Upper lobe of left lung (tissue), 6 donors: Measurements from ENCODE around the gene CRTC3. TPM values are rescaled to one million over a fixed set of nuclear protein-coding genes. Genes with fewer than 3 reads are reported as not detected.

Experiments used
- ATAC-seq, 2 donors: fragments of 200-7000 bp; cut with Tn5 transposase; one replicate each; pipeline ENCODE4 v1.9.1; 2022; ENCODE audit warnings: mild to moderate bottlenecking in 2 of 2, moderate library complexity in 2 of 2; ENCODE audit not compliant: low FRiP score in 2 of 2
- DNase-seq, 2 donors: peaks; one replicate each; pipeline ENCODE4 v3.0.0-alpha.2; 2019 to 2020
- H3K27ac ChIP-seq, 4 donors: fragments of 200-600 bp; sonication (generic); one replicate each; pipeline ENCODE4 v1.5.1; 2016 to 2019
- H3K27me3 ChIP-seq, 4 donors: fragments of 200-600 bp; sonication (generic); one replicate each; pipeline ENCODE4 v1.5.1; 2017 to 2019
- H3K36me3 ChIP-seq, 4 donors: fragments of 200-600 bp; sonication (generic); one replicate each; pipeline ENCODE4 v1.5.1; 2016 to 2019
- H3K4me1 ChIP-seq, 4 donors: fragments of 200-600 bp; sonication (generic); one replicate each; pipeline ENCODE4 v1.5.1; 2018 to 2019
- H3K4me3 ChIP-seq, 4 donors: fragments of 200-600 bp; sonication (generic); one replicate each; pipeline ENCODE4 v1.5.1; 2017 to 2019; ENCODE audit warnings: mild to moderate bottlenecking in 2 of 4, moderate library complexity in 1 of 4
- H3K9me3 ChIP-seq, 4 donors: fragments of 200-600 bp; sonication (generic); one replicate each; pipeline ENCODE4 v1.5.1; 2018 to 2019
- CTCF ChIP-seq, 6 experiments: fragments of 450-650 bp in 4 of 6; fragments of 200-600 bp in 2 of 6; sonication (generic) in 2 of 6; IDR thresholded peaks; one replicate each; pipeline ENCODE4 v1.5.1; 2016 to 2019; ENCODE audit warnings: antibody characterized with exemption in 6 of 6
- EP300 ChIP-seq, 4 donors: sonication (generic); formaldehyde crosslinking; IDR thresholded peaks; one replicate each; pipeline ENCODE4 v1.5.1; 2017; ENCODE audit warnings: antibody characterized with exemption in 4 of 4, control low read depth in 2 of 4
- POLR2A ChIP-seq, 4 donors: fragments of 450-650 bp; IDR thresholded peaks; one replicate each; pipeline ENCODE4 v1.5.1; 2016 to 2017; ENCODE audit warnings: antibody characterized with exemption in 4 of 4, mild to moderate bottlenecking in 2 of 4
- POLR2AphosphoS5 ChIP-seq, 2 donors: sonication (generic); formaldehyde crosslinking; IDR thresholded peaks; one replicate each; pipeline ENCODE4 v1.5.1; 2017; ENCODE audit warnings: antibody characterized with exemption in 2 of 2
- WGBS, 2 donors: methylation state at CpG; one replicate each; pipeline ENCODE4 v1.1.5; 2017 to 2018; 5-methylcytosine and 5-hydroxymethylcytosine counted together
- total RNA-seq, 6 donors: library from RNA; depleted of rRNA in 4 of 6; stranded (reverse); fragments of >200 nt in 4 of 6; gene quantifications; one replicate each; pipeline versions ENCODE4 v1.1.0 to v1.2.1, GENCODE V29; 2016 to 2021
- donor health status: DM: no; HTN: no; CAD: no; lungs with moderate emphysema.
- donor health status: DM: no; HTN: yes; CAD: no; lungs with severe emphysema.

The CRTC3 gene
- total RNA-seq, 6 donors from 2014 or later: 30.9 to 42.7 (median 35.1) TPM

- no peak overlapping the region for H3K4me3 ChIP-seq
- peaks cover 0 to 10% (median 1%) of the 10 kb centered on the region in 4 donors for H3K4me1 ChIP-seq
- no peak for ATAC-seq
- H3K36me3 ChIP-seq: peaks cover 0 to 67% (median 21%) of the 10 kb centered on the region in 4 donors
- no peak for DNase-seq
- 85 to 92% methylated on average over 7 of the region's 7 CpGs for WGBS, 2 donors
- no peaks in the 10 kb centered on the region for H3K27me3 ChIP-seq
- H3K27ac ChIP-seq: no peak overlapping the region
- H3K9me3 ChIP-seq: no peaks in the 10 kb centered on the region
- TF ChIP-seq EP300 (IDR thresholded peaks at IDR 0.05) (no peak), POLR2AphosphoS5 (IDR thresholded peaks at IDR 0.05) (no peak), CTCF (IDR thresholded peaks at IDR 0.05) (no peak), POLR2A (IDR thresholded peaks at IDR 0.05) (no peak)
Measured at GRCh38 chr15:90617668-90618097, 88.0 kb downstream of the CRTC3 start.

GRCh38 chr15:90618330-90619125 lies 88.8 kb downstream of the CRTC3 start:
- H3K27ac ChIP-seq: no peak overlapping the region
- WGBS, 2 donors: 84 to 92% methylated on average over 4 of the region's 4 CpGs

GRCh38 chr15:90619468-90619867 lies 89.7 kb downstream of the CRTC3 start:
- no peak for DNase-seq
- Histone ChIP-seq H3K27me3 (no peaks in the 10 kb centered on the region), H3K9me3 (no peaks in the 10 kb centered on the region), H3K36me3 (peaks cover 0 to 82% (median 30%) of the 10 kb centered on the region in 4 donors), H3K4me1 (peaks cover 0 to 10% (median 1%) of the 10 kb centered on the region in 4 donors), H3K4me3 (no peak overlapping the region), H3K27ac (no peak overlapping the region)
- ATAC-seq: no peak
- 94% methylated on average over 9 of the region's 9 CpGs for WGBS, 2 donors
- TF ChIP-seq CTCF (IDR thresholded peaks at IDR 0.05) (no peak), POLR2AphosphoS5 (IDR thresholded peaks at IDR 0.05) (no peak), EP300 (IDR thresholded peaks at IDR 0.05) (no peak), POLR2A (IDR thresholded peaks at IDR 0.05) (no peak)

More at GRCh38 chr15:90618330-90619125, 88.8 kb downstream of the CRTC3 start:
- H3K4me1 ChIP-seq: peaks cover 0 to 10% (median 1%) of the 10 kb centered on the region in 4 donors
- H3K36me3 ChIP-seq: peaks cover 0 to 75% (median 27%) of the 10 kb centered on the region in 4 donors
- no peak overlapping the region for H3K4me3 ChIP-seq
- H3K9me3 ChIP-seq: no peaks in the 10 kb centered on the region
- ATAC-seq: no peak
- no peak for DNase-seq
- H3K27me3 ChIP-seq: no peaks in the 10 kb centered on the region
- TF ChIP-seq CTCF (IDR thresholded peaks at IDR 0.05) (no peak), POLR2AphosphoS5 (IDR thresholded peaks at IDR 0.05) (no peak), EP300 (IDR thresholded peaks at IDR 0.05) (no peak), POLR2A (IDR thresholded peaks at IDR 0.05) (no peak)

- H3K27me3 ChIP-seq: no peaks in the 10 kb centered on the region
- TF ChIP-seq CTCF (IDR thresholded peaks at IDR 0.05) (no peak), POLR2A (IDR thresholded peaks at IDR 0.05) (no peak), POLR2AphosphoS5 (IDR thresholded peaks at IDR 0.05) (no peak), EP300 (IDR thresholded peaks at IDR 0.05) (no peak)
- no peak overlapping the region for H3K27ac ChIP-seq
- no peaks in the 10 kb centered on the region for H3K9me3 ChIP-seq
- WGBS, 2 donors: 67 to 70% methylated on average over 5 of the region's 5 CpGs
- peaks cover 0 to 82% (median 31%) of the 10 kb centered on the region in 4 donors for H3K36me3 ChIP-seq
- no peak for ATAC-seq
- no peak overlapping the region for H3K4me3 ChIP-seq
- peaks cover 0 to 10% (median 1%) of the 10 kb centered on the region in 4 donors for H3K4me1 ChIP-seq
- DNase-seq: no peak
Measured at GRCh38 chr15:90619939-90620338, 90.2 kb downstream of the CRTC3 start.
